HepG2 (cell line): ENCODE measurements around the gene SCGB3A2. TPM values are rescaled to one million over a fixed set of nuclear protein-coding genes. Genes with fewer than 3 reads are reported as not detected.

Experiments used
- ATAC-seq: fragments of 200-7000 bp; cut with Tn5 transposase; 3 replicates; pipeline ENCODE4 v1.9.1; 2020; ENCODE audit warnings: mild to moderate bottlenecking, moderate library complexity
- BruUV-seq: library from RNA; stranded (reverse); fragments of 400-500 nt; replicated peaks from 2 replicates; lab custom pipeline; 2021; lab: Mats Ljungman, UMichigan
- CTCF ChIA-PET: fragments of 300-600 bp; formaldehyde crosslinking; extraction: SDS; loops from one replicate; lab custom pipeline; 2021; ENCODE audit warnings: low total read pairs, inconsistent platforms, low intra/inter-chr PET ratio; lab: Yijun Ruan, JAX
- POLR2A ChIA-PET: fragments of 350-600 bp; sonication (Branson Sonifier 250); formaldehyde crosslinking; loops from one replicate; lab custom pipeline; 2020; ENCODE audit warnings: antibody characterized with exemption, inconsistent platforms; lab: Yijun Ruan, JAX
- DNase-seq: peaks from one replicate; pipeline ENCODE4 v3.0.0-alpha.2; 2015; ENCODE audit warnings: low spot score
- FAIRE-seq: peaks from 3 replicates; lab custom pipeline; 2011; peaks lifted over from hg19 to GRCh38; lab: Jason Lieb, UNC
- H2AFZ ChIP-seq: one replicate; pipeline ENCODE4 v1.6.1; 2011; ENCODE audit warnings: low read length, inconsistent platforms
- H3K27ac ChIP-seq: fragments of 300-600 bp; 3 replicates; pipeline ENCODE4 v1.8.0; 2011; ENCODE audit warnings: mixed run types, mild to moderate bottlenecking, mixed read lengths, low read length, inconsistent platforms; ENCODE audit not compliant: insufficient read depth; ENCODE audit errors: extremely low read length
- H3K27me3 ChIP-seq, 2 experiments: fragments of 200-600 bp in 1 of 2; 2 replicates in 1 of 2; 3 replicates in 1 of 2; pipeline versions ENCODE4 v1.6.0 to v1.8.0; 2011; ENCODE audit warnings: low read length in 2 of 2, mild to moderate bottlenecking in 2 of 2, moderate library complexity in 2 of 2, inconsistent platforms in 1 of 2; ENCODE audit not compliant: insufficient read depth in 2 of 2, control insufficient read depth in 1 of 2
- H3K36me3 ChIP-seq, 2 experiments: fragments of 200-600 bp in 1 of 2; replicated peaks in 1 of 2; 2 replicates in 1 of 2; 3 replicates in 1 of 2; pipeline versions ENCODE4 v1.5.1 to v1.8.0; 2011; ENCODE audit warnings: low read length in 2 of 2, inconsistent platforms in 1 of 2; ENCODE audit not compliant: insufficient read depth in 2 of 2, control insufficient read depth in 1 of 2
- H3K4me1 ChIP-seq: 2 replicates; pipeline ENCODE4 v1.5.1; 2012; ENCODE audit warnings: low read length, inconsistent platforms; ENCODE audit not compliant: insufficient read depth
- H3K4me2 ChIP-seq: 2 replicates; pipeline ENCODE4 v1.6.0; 2011; ENCODE audit warnings: low read depth, low read length, inconsistent platforms
- H3K4me3 ChIP-seq, 3 experiments: fragments of 200-600 bp in 1 of 3; sonication (generic), shearing (Covaris generic) in 1 of 3; replicated peaks in 1 of 3; 2 replicates each; pipeline ENCODE4 v1.5.1; 2011 to 2016; ENCODE audit warnings: low read length in 3 of 3, inconsistent platforms in 2 of 3, low read depth in 2 of 3, mild to moderate bottlenecking in 2 of 3, control low read depth in 1 of 3, mixed read lengths in 1 of 3; ENCODE audit not compliant: insufficient read depth in 1 of 3
- H3K79me2 ChIP-seq: one replicate; pipeline ENCODE4 v1.6.1; 2011; ENCODE audit warnings: low read length, inconsistent platforms; ENCODE audit not compliant: insufficient read depth
- H3K9ac ChIP-seq: 2 replicates; pipeline ENCODE4 v1.6.0; 2011; ENCODE audit warnings: mild to moderate bottlenecking, low read depth, low read length, inconsistent platforms; ENCODE audit not compliant: insufficient read depth
- H3K9me3 ChIP-seq: 2 replicates; pipeline ENCODE4 v1.5.1; 2012; ENCODE audit warnings: mild to moderate bottlenecking, low read length
- H4K20me1 ChIP-seq: 2 replicates; pipeline ENCODE4 v1.6.0; 2011; ENCODE audit warnings: inconsistent platforms, mild to moderate bottlenecking, low read length, moderate library complexity; ENCODE audit not compliant: insufficient read depth
- NFIC ChIP-seq: IDR thresholded peaks from 2 replicates; pipeline ENCODE4 v1.6.1; 2012; ENCODE audit warnings: mild to moderate bottlenecking, low read length, inconsistent platforms
- REXO4 ChIP-seq: sonication (generic); formaldehyde crosslinking; IDR thresholded peaks from 2 replicates; pipeline ENCODE4 v1.8.0; 2022; ENCODE audit warnings: missing genetic modification reagents, mild to moderate bottlenecking, borderline replicate concordance
- ZNF282 ChIP-seq: fragments of 450-650 bp; IDR thresholded peaks from 2 replicates; pipeline ENCODE4 v1.6.1; 2018; ENCODE audit not compliant: partially characterized antibody
- ZNF367 ChIP-seq: sonication (generic); formaldehyde crosslinking; IDR thresholded peaks from 2 replicates; pipeline ENCODE4 v1.4.0; 2020; ENCODE audit warnings: missing genetic modification reagents, borderline replicate concordance
- ZNF766 ChIP-seq: sonication (generic); formaldehyde crosslinking; IDR thresholded peaks from 2 replicates; pipeline ENCODE4 v1.5.0; 2020; ENCODE audit warnings: missing genetic modification reagents, borderline replicate concordance
- ZSCAN25 ChIP-seq: sonication (generic); formaldehyde crosslinking; IDR thresholded peaks from 2 replicates; pipeline ENCODE4 v1.8.0; 2022; ENCODE audit warnings: mild to moderate bottlenecking, missing genetic modification reagents
- WGBS: methylation state at CpG from one replicate; pipeline ENCODE4 v1.1.6; 2017; ENCODE audit warnings: low lambda C conversion rate; 5-methylcytosine and 5-hydroxymethylcytosine counted together
- in situ Hi-C: cut with HindIII; loops from 2 replicates; pipeline ENCODE4 v1.10.0; 2017; ENCODE audit warnings: low pct_unique_long_range_greater_than_20kb; ENCODE audit not compliant: extremely low pct_ligation_motif_present
- intact Hi-C: fragments of 100-400 bp; cut with micrococcal nuclease; formaldehyde crosslinking; loops from one replicate; pipeline ENCODE4 v1.10.0; 2022; ENCODE audit not compliant: unreplicated experiment
- polyA plus RNA-seq, 8 experiments: library from polyadenylated mRNA; depleted of rRNA in 3 of 8; stranded (reverse) in 7 of 8; unstranded in 1 of 8; fragments of >200 nt; fragmentation: Illumina TruSeq in 4 of 8; extraction: Trizol in 4 of 8; gene quantifications; 2 replicates each; pipeline versions ENCODE4 v1.2.1 to v1.2.3, GENCODE V29; 2011 to 2016; ENCODE audit warnings: low read depth in 4 of 8, missing spikeins in 1 of 8, mixed read lengths in 1 of 8; ENCODE audit not compliant: insufficient read depth in 1 of 8
- total RNA-seq, 5 experiments: library from RNA; depleted of rRNA; stranded (reverse); fragments of >200 nt; fragmentation: Illumina TruSeq; extraction: Trizol; gene quantifications; 2 replicates each; pipeline ENCODE4 v1.2.3, GENCODE V29; 2016; ENCODE audit warnings: low read depth in 1 of 5
- TF ChIP-seq, protein P1 (sequence below): IDR thresholded peaks from 2 replicates; pipeline ENCODE4 v1.6.1; 2018; ENCODE audit warnings: missing genetic modification reagents
- TF ChIP-seq, protein P2 (sequence below): sonication (generic); formaldehyde crosslinking; IDR thresholded peaks from 2 replicates; pipeline ENCODE4 v1.8.1; 2023; ENCODE audit warnings: mild to moderate bottlenecking, missing genetic modification reagents
- TF ChIP-seq, protein P3 (sequence below): sonication (generic); formaldehyde crosslinking; IDR thresholded peaks from 2 replicates; pipeline ENCODE4 v1.5.1; 2020; ENCODE audit warnings: mild to moderate bottlenecking, missing genetic modification reagents

SCGB3A2 gene
- total and polyA plus RNA-seq, 2 of the 13 experiments (the other 11 are each of a cell fraction or from before 2014, with no cell fraction given): not detected

DNA sequence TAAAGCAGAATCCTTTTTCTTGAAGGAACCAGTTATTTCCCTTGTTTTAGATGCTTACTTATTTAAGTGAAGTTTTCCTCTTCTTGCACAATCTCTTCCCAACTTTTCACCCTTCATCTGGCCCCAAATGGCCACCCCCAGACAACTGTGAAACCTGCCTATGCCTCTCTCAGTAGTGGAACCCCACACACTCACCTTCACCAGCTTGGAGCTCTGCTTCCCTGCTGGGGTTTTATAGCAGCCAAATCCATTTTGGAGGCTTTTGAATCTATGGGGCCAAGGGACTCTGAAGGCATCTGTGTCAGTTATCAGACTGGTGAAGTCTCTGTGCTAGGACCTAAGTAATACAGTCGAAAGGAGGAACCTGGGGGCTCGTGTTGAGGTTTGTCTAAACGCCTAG is 24.2 kb upstream of the SCGB3A2 start:
- no peaks in the 10 kb centered on the region for H3K36me3 ChIP-seq
- CTCF ChIA-PET: no interaction called here
- no peak overlapping the region for H3K9ac ChIP-seq
- no TSS peak for BruUV-seq
- no peaks in the 10 kb centered on the region for H3K9me3 ChIP-seq
- no peak for ATAC-seq
- H3K27me3 ChIP-seq: no peaks in the 10 kb centered on the region
- intact Hi-C loops (loop anchor here (10.0 kb wide), 1 partner anchor 270 kb away; no protein-coding TSS in a partner anchor), in situ Hi-C loops (no loop called here)
- H2AFZ ChIP-seq: no peak overlapping the region
- no peaks in the 10 kb centered on the region for H3K79me2 ChIP-seq
- H3K4me3 ChIP-seq: no peak overlapping the region
- no peaks in the 10 kb centered on the region for H4K20me1 ChIP-seq
- FAIRE-seq: no peak
- 20% methylated on average over 3 of the region's 3 CpGs for WGBS
- TF ChIP-seq, protein P1, sequence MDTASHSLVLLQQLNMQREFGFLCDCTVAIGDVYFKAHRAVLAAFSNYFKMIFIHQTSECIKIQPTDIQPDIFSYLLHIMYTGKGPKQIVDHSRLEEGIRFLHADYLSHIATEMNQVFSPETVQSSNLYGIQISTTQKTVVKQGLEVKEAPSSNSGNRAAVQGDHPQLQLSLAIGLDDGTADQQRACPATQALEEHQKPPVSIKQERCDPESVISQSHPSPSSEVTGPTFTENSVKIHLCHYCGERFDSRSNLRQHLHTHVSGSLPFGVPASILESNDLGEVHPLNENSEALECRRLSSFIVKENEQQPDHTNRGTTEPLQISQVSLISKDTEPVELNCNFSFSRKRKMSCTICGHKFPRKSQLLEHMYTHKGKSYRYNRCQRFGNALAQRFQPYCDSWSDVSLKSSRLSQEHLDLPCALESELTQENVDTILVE (CRISPR knock-in tag): no peak
- no peak for TF ChIP-seq ZNF367 (CRISPR knock-in tag)
- TF ChIP-seq ZNF282: no peak
- TF ChIP-seq NFIC: no peak
- TF ChIP-seq, protein P2, sequence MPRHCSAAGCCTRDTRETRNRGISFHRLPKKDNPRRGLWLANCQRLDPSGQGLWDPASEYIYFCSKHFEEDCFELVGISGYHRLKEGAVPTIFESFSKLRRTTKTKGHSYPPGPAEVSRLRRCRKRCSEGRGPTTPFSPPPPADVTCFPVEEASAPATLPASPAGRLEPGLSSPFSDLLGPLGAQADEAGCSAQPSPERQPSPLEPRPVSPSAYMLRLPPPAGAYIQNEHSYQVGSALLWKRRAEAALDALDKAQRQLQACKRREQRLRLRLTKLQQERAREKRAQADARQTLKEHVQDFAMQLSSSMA (CRISPR knock-in tag): no peak
- TF ChIP-seq, protein P3, sequence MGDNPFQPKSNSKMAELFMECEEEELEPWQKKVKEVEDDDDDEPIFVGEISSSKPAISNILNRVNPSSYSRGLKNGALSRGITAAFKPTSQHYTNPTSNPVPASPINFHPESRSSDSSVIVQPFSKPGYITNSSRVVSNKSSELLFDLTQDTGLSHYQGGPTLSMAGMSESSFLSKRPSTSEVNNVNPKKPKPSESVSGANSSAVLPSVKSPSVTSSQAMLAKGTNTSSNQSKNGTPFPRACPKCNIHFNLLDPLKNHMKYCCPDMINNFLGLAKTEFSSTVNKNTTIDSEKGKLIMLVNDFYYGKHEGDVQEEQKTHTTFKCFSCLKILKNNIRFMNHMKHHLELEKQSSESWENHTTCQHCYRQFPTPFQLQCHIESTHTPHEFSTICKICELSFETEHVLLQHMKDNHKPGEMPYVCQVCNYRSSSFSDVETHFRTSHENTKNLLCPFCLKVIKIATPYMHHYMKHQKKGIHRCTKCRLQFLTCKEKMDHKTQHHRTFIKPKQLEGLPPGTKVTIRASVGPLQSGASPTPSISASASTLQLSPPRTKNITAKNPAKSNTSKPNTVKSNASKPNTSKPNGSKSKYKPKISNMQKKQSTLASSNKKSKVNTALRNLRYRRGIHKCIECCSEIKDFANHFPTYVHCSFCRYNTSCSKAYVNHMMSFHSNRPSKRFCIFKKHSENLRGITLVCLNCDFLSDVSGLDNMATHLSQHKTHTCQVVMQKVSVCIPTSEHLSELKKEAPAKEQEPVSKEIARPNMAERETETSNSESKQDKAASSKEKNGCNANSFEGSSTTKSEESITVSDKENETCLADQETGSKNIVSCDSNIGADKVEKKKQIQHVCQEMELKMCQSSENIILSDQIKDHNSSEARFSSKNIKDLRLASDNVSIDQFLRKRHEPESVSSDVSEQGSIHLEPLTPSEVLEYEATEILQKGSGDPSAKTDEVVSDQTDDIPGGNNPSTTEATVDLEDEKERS (CRISPR knock-in tag): no peak
- TF ChIP-seq ZNF766: no peak
- no peak for TF ChIP-seq REXO4 (CRISPR knock-in tag)
- TF ChIP-seq ZSCAN25 (CRISPR knock-in tag): no peak
- H3K27ac ChIP-seq: no peak overlapping the region
- no peaks in the 10 kb centered on the region for H3K4me1 ChIP-seq
- POLR2A ChIA-PET: no interaction called here
- DNase-seq: no peak
- H3K4me2 ChIP-seq: no peak overlapping the region
